HK-2 (cell line): ENCODE data around the gene MCF2L2.

Experiments used
- DNase-seq: peaks from one replicate; pipeline ENCODE4 v3.0.0-alpha.2; 2018; ENCODE audit not compliant: unreplicated experiment

MCF2L2 gene

GRCh38 chr3:183327343-183327742 lies 101.1 kb downstream of the MCF2L2 start:
- no peak for DNase-seq

DNA sequence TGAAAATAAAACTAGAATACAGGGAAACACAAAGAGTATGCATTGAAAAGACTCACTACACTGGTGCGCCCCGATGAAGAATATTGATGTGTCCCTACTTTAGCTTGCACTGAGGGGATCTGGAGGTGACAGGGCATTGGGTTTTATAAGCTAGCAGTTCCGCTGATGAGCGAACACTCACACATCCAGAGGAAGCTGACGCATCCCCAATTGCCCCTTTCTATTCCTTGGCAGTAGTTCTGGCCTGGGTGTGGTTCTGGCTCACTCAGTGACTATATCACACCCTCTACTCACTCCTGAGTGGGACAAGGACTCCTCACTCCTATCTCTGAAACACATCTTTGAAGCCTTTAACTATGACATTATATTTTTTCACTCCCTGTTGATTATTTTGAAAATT lies 104.3 kb downstream of the MCF2L2 start:
- no peak for DNase-seq

DNA sequence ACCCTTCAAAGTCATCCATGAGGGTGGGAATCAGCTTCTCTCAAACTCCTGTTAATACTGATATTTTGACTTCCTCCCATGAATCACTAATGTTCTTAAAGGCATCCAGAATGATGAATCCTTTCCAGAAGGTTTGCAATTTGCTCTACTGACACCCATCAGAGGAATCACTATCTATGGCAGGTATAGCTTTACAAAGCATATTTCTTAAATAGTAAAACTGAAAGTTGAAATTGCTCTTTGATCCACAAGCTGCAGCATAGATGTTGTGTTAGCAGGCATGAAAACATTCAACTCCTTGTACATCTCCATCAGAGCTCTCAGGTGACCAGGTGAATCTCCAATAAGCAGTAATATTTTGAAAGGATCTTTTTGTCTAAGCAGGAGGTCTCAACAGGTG lies 109.0 kb downstream of the MCF2L2 start:
- no peak for DNase-seq

DNA sequence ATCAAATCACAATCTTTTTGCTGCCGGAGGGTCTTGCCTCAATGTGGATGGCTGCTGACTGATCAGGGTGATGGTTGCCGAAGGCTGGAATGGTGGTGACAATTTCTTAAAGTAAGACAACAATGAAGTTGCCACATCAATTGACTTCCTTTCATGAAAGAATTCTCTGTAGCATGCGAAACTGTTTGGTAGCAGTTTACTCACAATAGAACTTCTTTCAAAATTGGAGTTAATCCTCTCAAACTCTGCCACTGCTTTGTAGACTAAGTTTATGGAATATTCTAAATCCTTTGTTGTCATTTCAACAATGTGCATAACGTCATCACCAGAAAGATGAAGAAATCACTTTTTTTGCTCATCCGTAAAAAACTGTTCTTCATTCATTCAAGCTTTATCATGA lies 109.5 kb downstream of the MCF2L2 start:
- no peak for DNase-seq

- DNase-seq = no peak
Measured at GRCh38 chr3:183317886-183318865, 110.2 kb downstream of the MCF2L2 start.

GRCh38 chr3:183317271-183317670 lies 111.1 kb downstream of the MCF2L2 start:
- DNase-seq = no peak

DNA sequence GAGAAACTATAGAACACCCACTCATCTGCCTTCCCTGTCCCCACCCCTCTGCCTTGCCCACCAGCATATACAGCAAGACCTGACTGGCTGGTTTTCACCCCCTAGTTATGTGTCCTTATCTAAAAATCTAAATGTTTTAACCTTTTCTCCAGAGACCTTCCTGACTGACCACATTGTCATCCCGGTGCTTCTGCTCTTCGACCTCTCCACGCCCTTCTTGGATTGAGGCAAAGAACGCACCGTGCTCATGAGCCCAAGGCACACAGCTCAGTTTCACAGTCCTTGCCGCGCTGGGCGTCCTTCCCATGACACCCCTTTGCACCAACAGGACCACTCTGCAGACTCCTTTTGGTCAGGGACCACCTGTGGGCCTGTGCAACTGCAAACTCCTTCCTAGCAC lies 112.7 kb downstream of the MCF2L2 start:
- DNase-seq = no peak

- DNase-seq = no peak
Measured at GRCh38 chr3:183313764-183314163, 114.7 kb downstream of the MCF2L2 start.

- DNase-seq = no peak
Measured at GRCh38 chr3:183313351-183313750, 115.1 kb downstream of the MCF2L2 start.

GRCh38 chr3:183312433-183312832 lies 116.0 kb downstream of the MCF2L2 start:
- no peak for DNase-seq

DNA sequence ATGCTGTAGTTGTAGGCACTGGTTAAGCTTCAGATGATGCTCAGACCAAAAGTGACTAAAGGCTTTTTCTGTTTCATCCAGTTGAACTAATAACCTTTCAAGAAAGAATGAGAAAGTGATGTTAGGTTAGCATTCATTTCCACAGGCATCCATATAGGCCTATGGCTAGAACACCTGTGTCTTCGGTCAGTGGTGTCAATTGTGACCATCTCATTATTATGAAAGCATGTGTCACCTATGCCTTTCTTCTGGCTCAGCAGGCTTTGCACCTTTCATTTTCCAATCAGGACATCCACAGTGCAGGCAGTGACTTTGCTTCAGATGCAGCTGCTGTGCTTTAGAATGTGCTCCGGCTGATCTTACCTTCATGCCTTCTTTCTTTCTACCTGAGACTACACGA lies 117.5 kb downstream of the MCF2L2 start:
- DNase-seq = no peak

DNA sequence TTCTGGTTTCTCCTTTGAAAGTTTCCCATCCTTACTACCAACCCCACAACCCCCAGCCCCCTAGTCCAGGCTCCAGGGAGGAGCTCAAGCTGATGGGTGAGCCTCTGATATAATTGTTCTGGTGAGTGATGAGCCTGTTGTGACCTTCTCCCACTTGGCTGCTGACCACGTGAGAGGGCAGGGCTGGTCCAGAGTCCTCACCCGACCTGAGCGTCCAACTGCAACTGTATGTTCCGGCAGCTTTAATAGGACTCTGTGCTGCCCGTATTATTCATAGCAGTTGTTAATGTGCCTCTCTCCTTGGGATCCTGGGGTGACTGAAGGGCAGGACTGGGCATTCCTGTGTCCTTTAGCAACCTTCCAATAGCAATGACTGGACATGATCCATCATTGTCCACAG lies 119.1 kb downstream of the MCF2L2 start:
- no peak for DNase-seq

GRCh38 chr3:183308751-183309150 lies 119.7 kb downstream of the MCF2L2 start:
- DNase-seq = no peak

GRCh38 chr3:183307749-183308148 lies 120.7 kb downstream of the MCF2L2 start:
- DNase-seq = no peak

GRCh38 chr3:183306798-183307671 lies 121.4 kb downstream of the MCF2L2 start:
- peak; percentile 59 for DNase-seq

- no peak for DNase-seq
Measured at GRCh38 chr3:183303690-183304089, 124.7 kb downstream of the MCF2L2 start.

GRCh38 chr3:183301937-183302580 lies 126.4 kb downstream of the MCF2L2 start:
- DNase-seq = no peak

DNA sequence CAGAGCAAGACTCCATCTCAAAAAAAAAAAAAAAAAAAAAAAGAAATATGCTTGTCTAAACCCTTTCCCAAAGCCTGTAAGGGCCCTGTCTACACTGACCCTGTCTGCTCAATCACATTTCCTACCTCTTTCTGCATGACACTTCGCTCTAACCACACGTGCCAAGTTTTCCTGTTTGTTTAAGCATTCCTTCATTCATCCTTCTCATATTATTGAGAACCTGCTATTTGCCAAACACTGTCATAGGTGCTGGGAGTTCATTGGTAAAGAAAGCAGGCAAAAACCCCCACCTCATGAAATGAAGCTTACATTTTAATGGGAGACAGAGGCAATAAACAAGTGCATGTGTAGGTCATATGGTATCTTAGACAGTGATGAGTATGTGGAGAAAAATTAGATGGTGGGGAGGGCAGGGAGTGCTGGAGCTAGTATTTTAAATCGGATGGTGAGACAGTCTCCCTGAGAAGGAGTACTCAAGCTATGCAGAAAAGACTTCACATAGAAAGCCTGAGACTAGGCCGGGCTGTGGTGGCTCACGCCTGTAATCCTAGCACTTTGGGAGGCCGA lies 127.3 kb downstream of the MCF2L2 start:
- no peak for DNase-seq

DNA sequence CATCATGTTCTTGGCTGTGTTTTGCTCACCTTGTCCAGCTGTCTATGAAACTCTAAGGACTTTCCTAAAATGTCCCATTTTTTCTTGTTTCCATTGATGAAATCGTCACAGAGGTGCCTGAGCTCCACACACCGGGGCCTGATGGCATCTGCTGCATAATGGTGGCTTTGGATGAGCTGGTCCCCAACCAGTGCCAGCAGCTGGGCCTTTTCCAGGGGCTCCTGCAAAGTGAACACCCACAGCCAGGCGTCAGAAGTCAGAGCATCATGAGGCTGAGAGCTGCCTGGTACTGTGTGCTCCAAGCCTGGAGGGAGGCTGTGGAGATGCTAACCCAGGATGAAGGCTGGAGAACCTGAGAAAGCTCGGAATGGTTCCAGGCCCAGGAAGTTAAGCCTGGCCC lies 128.4 kb downstream of the MCF2L2 start:
- no peak for DNase-seq

- peak; percentile 58 for DNase-seq
Measured at GRCh38 chr3:183298701-183299153, 129.7 kb downstream of the MCF2L2 start.

- no peak for DNase-seq
Measured at GRCh38 chr3:183296944-183297343, 131.5 kb downstream of the MCF2L2 start.

DNA sequence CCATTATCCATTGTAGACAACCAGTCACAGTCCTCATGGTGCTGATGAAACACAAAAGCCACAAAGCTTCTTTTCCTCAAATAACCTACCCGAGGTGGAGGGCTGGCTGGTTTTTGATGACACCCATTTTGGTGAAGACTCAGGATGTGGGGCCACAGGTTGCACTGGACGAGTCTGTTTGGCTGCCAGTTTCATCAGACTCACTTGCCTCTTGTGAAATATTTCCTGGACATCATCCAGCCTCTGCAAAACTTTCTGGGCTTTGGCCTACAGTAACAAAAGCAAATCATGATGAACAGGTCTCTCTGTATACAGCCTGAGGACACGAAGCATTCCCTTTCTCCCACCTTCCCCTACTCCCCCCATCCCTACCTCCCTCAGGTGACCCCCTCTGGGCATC lies 133.2 kb downstream of the MCF2L2 start:
- DNase-seq = no peak
